Measurements from ENCODE around the gene FBLIM1.

The FBLIM1 gene

GRCh38 chr1:15734901-15735300 is 23.7 kb upstream of the FBLIM1 start:
- H4K20me1 ChIP-seq (ENCODE audit: control insufficient read depth, insufficient read depth, low read depth, low read length), result no peaks in the 10 kb centered on the region

GRCh38 chr1:15735304-15736037 is 23.1 kb upstream of the FBLIM1 start:
- Histone ChIP-seq H3K9me2 (replicated peaks; ENCODE audit: control insufficient read depth, low read length) (no peaks in the 10 kb centered on the region), H3K79me2 (ENCODE audit: control insufficient read depth, low read length) (no peaks in the 10 kb centered on the region), H3K9me3 (ENCODE audit: control insufficient read depth, insufficient read depth, low read length) (no peaks in the 10 kb centered on the region), H3K4me1 (ENCODE audit: control insufficient read depth, low read length) (no peaks in the 10 kb centered on the region), H4K20me1 (ENCODE audit: control insufficient read depth, insufficient read depth, low read depth, low read length) (no peaks in the 10 kb centered on the region), H3K27ac (ENCODE audit: low read depth, low read length) (no peak overlapping the region), H3F3A (ENCODE audit: control insufficient read depth, insufficient read depth) (no peaks in the 10 kb centered on the region), H3K4me2 (ENCODE audit: low read length) (no peak overlapping the region), H3K36me3 (ENCODE audit: control insufficient read depth, low read length) (peaks cover 18% of the 10 kb centered on the region; the same call in 1 of the 2 replicates), H3K27me3 (ENCODE audit: control insufficient read depth, low read length) (no peaks in the 10 kb centered on the region), H3K4me3 (ENCODE audit: low read length) (no peak overlapping the region)
- TF ChIP-seq CTCF (IDR thresholded peaks at IDR 0.05; ENCODE audit: low read depth, low read length, poor library complexity, severe bottlenecking) (no peak), EZH2phosphoT487 (IDR thresholded peaks at IDR 0.05; ENCODE audit: borderline replicate concordance, low read length) (no peak)

More at GRCh38 chr1:15734901-15735300, 23.7 kb upstream of the FBLIM1 start:
- H3K27ac ChIP-seq (ENCODE audit: low read depth, low read length), result no peak overlapping the region
- H3K4me3 ChIP-seq (ENCODE audit: low read length), result no peak overlapping the region
- no peaks in the 10 kb centered on the region for H3K9me3 ChIP-seq (ENCODE audit: control insufficient read depth, insufficient read depth, low read length)
- no peaks in the 10 kb centered on the region for H3K79me2 ChIP-seq (ENCODE audit: control insufficient read depth, low read length)
- peaks cover 18% of the 10 kb centered on the region; the same call in 1 of the 2 replicates for H3K36me3 ChIP-seq (ENCODE audit: control insufficient read depth, low read length)
- H3K27me3 ChIP-seq (ENCODE audit: control insufficient read depth, low read length), result no peaks in the 10 kb centered on the region
- H3K4me1 ChIP-seq (ENCODE audit: control insufficient read depth, low read length), result no peaks in the 10 kb centered on the region
- TF ChIP-seq CTCF (IDR thresholded peaks at IDR 0.05; ENCODE audit: low read depth, low read length, poor library complexity, severe bottlenecking) (no peak), EZH2phosphoT487 (IDR thresholded peaks at IDR 0.05; ENCODE audit: borderline replicate concordance, low read length) (no peak)
- no peaks in the 10 kb centered on the region for H3K9me2 ChIP-seq (replicated peaks; ENCODE audit: control insufficient read depth, low read length)
- H3F3A ChIP-seq (ENCODE audit: control insufficient read depth, insufficient read depth), result no peaks in the 10 kb centered on the region
- no peak overlapping the region for H3K4me2 ChIP-seq (ENCODE audit: low read length)

GRCh38 chr1:15736038-15736891 is 22.3 kb upstream of the FBLIM1 start, which contains the start of gene SLC25A34:
SLC25A34 (plus strand) TSS chr1:15736258; CDS start chr1:15736486, 228 bp downstream.
- Histone ChIP-seq H4K20me1 (ENCODE audit: control insufficient read depth, insufficient read depth, low read depth, low read length) (no peaks in the 10 kb centered on the region), H3K4me1 (ENCODE audit: control insufficient read depth, low read length) (no peaks in the 10 kb centered on the region), H3K36me3 (ENCODE audit: control insufficient read depth, low read length) (peaks cover 18% of the 10 kb centered on the region; the same call in 1 of the 2 replicates), H3K79me2 (ENCODE audit: control insufficient read depth, low read length) (no peaks in the 10 kb centered on the region), H3K27ac (ENCODE audit: low read depth, low read length) (no peak within 1 kb of the TSS), H3F3A (ENCODE audit: control insufficient read depth, insufficient read depth) (no peaks in the 10 kb centered on the region), H3K27me3 (ENCODE audit: control insufficient read depth, low read length) (no peaks in the 10 kb centered on the region), H3K9me2 (replicated peaks; ENCODE audit: control insufficient read depth, low read length) (no peaks in the 10 kb centered on the region), H3K4me3 (ENCODE audit: low read length) (no peak within 1 kb of the TSS), H3K4me2 (ENCODE audit: low read length) (no peak within 1 kb of the TSS), H3K9me3 (ENCODE audit: control insufficient read depth, insufficient read depth, low read length) (no peaks in the 10 kb centered on the region)
- no peak for TF ChIP-seq CTCF (IDR thresholded peaks at IDR 0.05; ENCODE audit: low read depth, low read length, poor library complexity, severe bottlenecking)
- TF ChIP-seq EZH2phosphoT487 (IDR thresholded peaks at IDR 0.05; ENCODE audit: borderline replicate concordance, low read length), result no peak
